Measurements from ENCODE around the gene NT5DC3.

GRCh38 chr12:103780093-103780440 lies 61.0 kb downstream of the NT5DC3 start:
- no peak for TF ChIP-seq CTCF (IDR thresholded peaks at IDR 0.05)
- TF ChIP-seq POLR2A (IDR thresholded peaks at IDR 0.05) = no peak
